Upper lobe of right lung (tissue), 1 donor: ENCODE measurements around the gene DAPK2. TPM values are rescaled to one million over a fixed set of nuclear protein-coding genes. Genes with fewer than 3 reads are reported as not detected.

Source experiments
- ATAC-seq: fragments of 200-7000 bp; cut with Tn5 transposase; one replicate; pipeline ENCODE4 v1.9.1; 2020; ENCODE audit warnings: mild to moderate bottlenecking, moderate library complexity
- DNase-seq: peaks from one replicate; pipeline ENCODE4 v3.0.0-alpha.2; 2020
- H3K27ac ChIP-seq: fragments of 200-600 bp; one replicate; pipeline ENCODE4 v1.8.0; 2022
- H3K27me3 ChIP-seq: fragments of 200-600 bp; one replicate; pipeline ENCODE4 v1.8.0; 2022; ENCODE audit warnings: mild to moderate bottlenecking
- H3K36me3 ChIP-seq: fragments of 200-600 bp; one replicate; pipeline ENCODE4 v1.8.0; 2022
- H3K4me1 ChIP-seq: fragments of 200-600 bp; one replicate; pipeline ENCODE4 v1.8.0; 2022
- H3K4me3 ChIP-seq: fragments of 200-600 bp; one replicate; pipeline ENCODE4 v1.8.0; 2022; ENCODE audit warnings: mild to moderate bottlenecking
- H3K9me3 ChIP-seq: fragments of 200-600 bp; one replicate; pipeline ENCODE4 v1.8.0; 2022
- intact Hi-C: fragments of 100-400 bp; cut with DNase I; formaldehyde crosslinking; loops from one replicate; pipeline ENCODE4 v1.11.0; 2022
- long read RNA-seq: library from polyadenylated mRNA; unstranded; transcript quantifications from one replicate; pipeline ENCODE4 v2.0.0, GENCODE V29; 2021
- total RNA-seq: library from RNA; stranded (reverse); fragmentation: NEBNext Ultra II Directional; extraction: Animal tissue kit (Norgen Biotek cat#: 25700); gene quantifications from one replicate; pipeline ENCODE4 v1.2.1, GENCODE V29; 2021
- TF ChIP-seq, protein P1 (sequence below): fragments of 200-600 bp; IDR thresholded peaks from one replicate; pipeline ENCODE4 v1.8.0; 2022; ENCODE audit warnings: antibody characterized with exemption
- donor health status: DM: no; HTN: yes; CAD: no; lungs with severe emphysema.

The DAPK2 gene
- 73.3 TPM for total RNA-seq
- long read RNA-seq, transcript DAPK2-202 (12 exons, 1,741 nt) = major isoform, 80 of 172 reads
- long read RNA-seq, partial matches to known transcripts = 21 of 172 reads
- long read RNA-seq, other reads (novel, unspliced or antisense) = 71 of 172 reads

DNA sequence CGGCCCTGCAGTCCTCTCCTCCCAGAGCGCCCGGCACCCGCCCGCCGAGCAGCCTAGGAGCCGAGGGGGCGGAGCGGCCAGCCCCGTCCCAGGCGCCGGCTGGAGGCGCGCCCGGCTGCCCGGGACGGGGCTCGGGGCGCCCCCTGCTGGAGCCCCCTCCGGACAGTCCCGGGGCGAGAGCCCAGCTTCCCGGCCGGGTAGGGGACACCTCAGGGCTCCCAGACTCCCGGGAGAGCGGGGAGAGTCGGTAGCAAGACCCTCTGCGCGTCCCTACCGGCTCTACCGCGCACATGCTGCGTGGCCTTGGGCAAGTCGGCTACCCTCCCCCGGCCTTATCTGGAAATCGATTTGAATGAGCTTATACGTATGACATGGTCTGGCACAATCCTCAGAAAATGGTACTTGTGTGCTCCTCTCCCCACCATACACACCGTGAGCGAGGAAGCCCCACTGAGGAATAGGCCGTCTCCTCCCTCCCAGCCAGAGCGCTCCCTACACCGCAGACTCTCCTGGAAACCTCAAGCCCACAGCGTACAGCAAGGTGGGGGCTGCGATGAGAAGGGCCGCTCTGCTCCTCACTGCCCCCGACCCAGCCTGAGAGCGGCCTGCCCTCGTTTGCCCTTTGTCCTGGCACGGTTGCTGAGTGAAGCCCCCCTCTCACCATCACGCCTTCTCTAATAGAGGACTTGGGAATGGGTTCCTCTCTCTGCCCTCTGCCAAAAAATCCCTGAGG, at the start of gene DAPK2:
TSS of gene DAPK2 (minus strand) at position 65 of the 733 bp plus-strand sequence. CDS start 6,224 bp downstream, outside the sequence.
- ATAC-seq (peak; percentile 93), DNase-seq (peak; percentile 91)
- Histone ChIP-seq H3K27ac (peak within 1 kb of the TSS; percentile 53), H3K27me3 (no peaks in the 10 kb centered on the region), H3K36me3 (no peaks in the 10 kb centered on the region), H3K9me3 (no peaks in the 10 kb centered on the region), H3K4me1 (peaks cover 14% of the 10 kb centered on the region), H3K4me3 (peak within 1 kb of the TSS; percentile 61)
- TF ChIP-seq, protein P1, sequence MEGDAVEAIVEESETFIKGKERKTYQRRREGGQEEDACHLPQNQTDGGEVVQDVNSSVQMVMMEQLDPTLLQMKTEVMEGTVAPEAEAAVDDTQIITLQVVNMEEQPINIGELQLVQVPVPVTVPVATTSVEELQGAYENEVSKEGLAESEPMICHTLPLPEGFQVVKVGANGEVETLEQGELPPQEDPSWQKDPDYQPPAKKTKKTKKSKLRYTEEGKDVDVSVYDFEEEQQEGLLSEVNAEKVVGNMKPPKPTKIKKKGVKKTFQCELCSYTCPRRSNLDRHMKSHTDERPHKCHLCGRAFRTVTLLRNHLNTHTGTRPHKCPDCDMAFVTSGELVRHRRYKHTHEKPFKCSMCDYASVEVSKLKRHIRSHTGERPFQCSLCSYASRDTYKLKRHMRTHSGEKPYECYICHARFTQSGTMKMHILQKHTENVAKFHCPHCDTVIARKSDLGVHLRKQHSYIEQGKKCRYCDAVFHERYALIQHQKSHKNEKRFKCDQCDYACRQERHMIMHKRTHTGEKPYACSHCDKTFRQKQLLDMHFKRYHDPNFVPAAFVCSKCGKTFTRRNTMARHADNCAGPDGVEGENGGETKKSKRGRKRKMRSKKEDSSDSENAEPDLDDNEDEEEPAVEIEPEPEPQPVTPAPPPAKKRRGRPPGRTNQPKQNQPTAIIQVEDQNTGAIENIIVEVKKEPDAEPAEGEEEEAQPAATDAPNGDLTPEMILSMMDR = peak; percentile 74
- intact Hi-C loops = no loop called here

DNA sequence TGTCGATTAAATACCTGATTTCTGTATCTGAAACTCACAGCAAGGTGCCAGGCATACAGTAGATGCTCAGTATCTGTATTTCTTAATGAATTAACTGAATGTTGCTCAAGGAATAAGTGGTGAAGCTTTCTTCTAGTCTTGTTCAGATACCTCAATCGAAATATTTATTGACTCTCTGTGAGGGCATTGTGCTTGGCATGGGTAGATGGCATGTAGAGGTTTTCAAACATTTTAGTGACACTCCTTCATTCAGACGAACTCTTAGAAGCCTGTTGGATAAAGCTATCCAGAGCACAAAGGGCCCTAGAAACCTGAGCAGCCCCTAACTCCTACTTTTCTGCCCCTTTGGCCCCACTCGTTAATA, 49.1 kb upstream of the DAPK2 start:
- no peak for ATAC-seq
- Histone ChIP-seq H3K27me3 (no peaks in the 10 kb centered on the region), H3K27ac (peak overlapping the region; percentile 92), H3K36me3 (no peaks in the 10 kb centered on the region), H3K9me3 (no peaks in the 10 kb centered on the region), H3K4me1 (peaks cover 64% of the 10 kb centered on the region), H3K4me3 (peak overlapping the region; percentile 98)
- intact Hi-C loops = no loop called here
- TF ChIP-seq, protein P1 = no peak
- DNase-seq = no peak

DNA sequence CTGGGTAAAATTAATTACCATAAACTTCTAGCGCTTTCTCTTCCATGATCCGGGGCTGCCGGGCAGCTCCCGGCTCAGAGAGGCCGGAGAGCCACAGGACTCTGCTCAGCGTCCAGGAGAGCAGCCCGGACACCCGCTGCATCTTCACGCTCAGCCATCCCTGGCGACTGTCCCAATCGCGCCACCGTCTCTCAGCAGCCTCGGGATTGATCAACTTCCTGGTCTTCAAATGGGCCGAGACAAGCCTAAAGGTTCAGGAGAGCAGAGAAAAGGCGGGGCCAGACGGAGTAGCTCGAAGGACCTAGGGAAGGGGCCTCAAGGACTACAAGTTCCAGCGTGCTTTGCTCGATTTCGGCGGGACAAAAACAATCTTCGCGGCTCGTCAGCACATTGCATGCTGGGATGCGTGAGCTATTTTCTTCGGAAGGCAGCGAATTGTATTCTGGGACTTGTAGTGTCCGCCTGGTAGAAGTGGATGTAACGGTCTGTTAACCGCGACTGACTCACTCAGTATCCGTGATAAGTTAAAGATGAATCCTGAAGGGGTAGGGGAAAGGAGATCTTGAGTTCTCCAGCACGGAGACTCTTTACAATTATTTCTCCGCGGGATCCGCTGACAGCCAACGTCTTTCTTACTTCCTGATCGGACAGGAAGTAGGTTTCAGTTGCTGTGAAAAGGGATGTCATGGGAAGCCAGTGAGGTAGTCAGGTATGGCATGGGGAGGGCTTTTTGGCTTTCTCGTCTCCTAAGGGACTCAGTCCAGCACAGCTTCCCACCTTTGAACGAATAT, 47.5 kb upstream of the DAPK2 start, which contains the start of gene CIAO2A:
TSS of gene CIAO2A (minus strand) at position 212 of the 791 bp plus-strand sequence. CDS start at position 142, 70 bp downstream.
- peaks cover 2% of the 10 kb centered on the region for H3K36me3 ChIP-seq
- ATAC-seq (peak; percentile 90), DNase-seq (peak; percentile 94)
- no peaks in the 10 kb centered on the region for H3K27me3 ChIP-seq
- H3K4me3 ChIP-seq = peak within 1 kb of the TSS; percentile 92
- no peaks in the 10 kb centered on the region for H3K9me3 ChIP-seq
- TF ChIP-seq, protein P1 = no peak
- intact Hi-C loops = no loop called here
- H3K4me1 ChIP-seq = peaks cover 57% of the 10 kb centered on the region
- H3K27ac ChIP-seq = peak within 1 kb of the TSS; percentile 90

DNA sequence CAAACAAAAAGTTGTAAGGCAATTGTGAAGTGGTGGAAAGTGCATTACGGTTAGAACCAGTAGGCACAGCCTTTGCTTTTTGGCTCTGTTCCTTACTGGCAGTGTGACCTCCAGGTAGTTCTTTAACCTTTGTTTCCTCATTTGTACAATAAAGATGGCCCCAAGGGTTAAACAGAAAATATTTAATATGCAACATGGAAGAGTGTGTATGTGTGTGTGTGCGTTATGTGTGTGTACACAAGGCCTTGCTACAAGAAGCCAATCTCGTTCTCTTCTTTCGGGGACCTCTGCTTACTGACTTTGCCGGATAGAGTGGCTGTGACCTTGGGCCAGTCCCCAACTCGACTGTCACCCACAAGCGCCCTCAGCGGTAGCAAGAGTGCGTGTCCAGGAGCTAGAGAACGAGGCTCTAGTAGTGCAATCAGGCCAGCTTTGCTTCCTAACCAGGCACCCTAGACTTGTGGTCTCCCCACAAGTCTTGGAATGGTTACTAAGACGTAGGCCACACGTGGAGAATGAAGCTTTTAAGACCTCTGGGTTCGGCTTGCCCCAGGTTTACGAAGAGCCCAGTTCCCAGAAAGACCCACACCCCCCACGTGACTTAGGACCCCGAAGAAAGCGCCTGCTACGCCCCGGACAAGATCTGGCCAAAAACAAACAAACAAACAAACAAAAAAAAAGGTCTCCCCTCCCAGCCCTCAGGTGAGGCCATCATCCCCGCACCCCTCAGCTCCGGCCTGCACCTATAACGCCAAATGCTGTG, 46.8 kb upstream of the DAPK2 start:
- Histone ChIP-seq H3K9me3 (no peaks in the 10 kb centered on the region), H3K36me3 (peaks cover 10% of the 10 kb centered on the region), H3K27ac (peak overlapping the region; percentile 90), H3K27me3 (no peaks in the 10 kb centered on the region), H3K4me3 (peak overlapping the region; percentile 92), H3K4me1 (peaks cover 49% of the 10 kb centered on the region)
- intact Hi-C loops = no loop called here
- no peak for DNase-seq
- TF ChIP-seq, protein P1 = no peak
- ATAC-seq = peak; percentile 27

DNA sequence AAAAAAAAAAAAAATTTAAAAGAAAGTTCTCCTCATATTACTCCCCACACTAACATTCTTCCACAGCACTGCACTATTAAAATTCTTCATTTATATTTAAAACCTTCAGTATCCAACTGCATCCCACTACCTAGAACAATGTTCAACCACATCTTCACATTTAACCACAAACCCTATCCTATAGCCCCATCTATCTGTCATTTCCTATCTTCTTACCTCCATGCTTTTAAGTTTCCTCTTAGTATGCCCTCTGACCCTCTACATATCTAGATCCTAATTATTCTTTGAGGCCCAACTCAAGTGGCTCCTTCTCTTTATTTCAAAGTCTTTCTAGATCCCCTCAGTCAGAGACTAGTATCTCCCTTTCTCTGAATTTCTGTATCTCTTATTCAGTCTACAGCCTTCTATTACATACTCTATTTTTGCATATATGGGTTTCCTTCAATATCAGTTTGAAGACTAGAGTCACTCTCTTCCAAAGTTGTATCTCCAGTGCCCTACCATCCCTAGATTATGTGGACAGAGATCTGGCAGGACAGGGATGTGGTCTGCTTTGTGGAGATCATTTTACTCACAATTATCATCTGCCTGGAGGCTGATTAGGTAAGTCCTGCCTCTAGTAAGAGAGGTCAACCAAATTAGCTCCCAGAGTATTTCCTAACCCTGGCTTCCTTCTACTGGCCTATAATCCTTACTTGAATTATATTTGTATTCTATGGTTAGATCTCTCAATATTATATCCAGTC, 46.0 kb upstream of the DAPK2 start:
- Histone ChIP-seq H3K4me3 (peak overlapping the region; percentile 92), H3K9me3 (no peaks in the 10 kb centered on the region), H3K4me1 (peaks cover 41% of the 10 kb centered on the region), H3K36me3 (peaks cover 17% of the 10 kb centered on the region), H3K27me3 (no peaks in the 10 kb centered on the region), H3K27ac (peak overlapping the region; percentile 90)
- DNase-seq = no peak
- ATAC-seq = no peak
- intact Hi-C loops = no loop called here
- TF ChIP-seq, protein P1 = no peak
